ENCODE results near the gene TUBB4A. TPM values are rescaled to one million over a fixed set of nuclear protein-coding genes. Genes with fewer than 3 reads are reported as not detected.

TUBB4A gene
- total and polyA plus RNA-seq, 4 donors: 0.05 to 2.1 (median 0.18) TPM

DNA sequence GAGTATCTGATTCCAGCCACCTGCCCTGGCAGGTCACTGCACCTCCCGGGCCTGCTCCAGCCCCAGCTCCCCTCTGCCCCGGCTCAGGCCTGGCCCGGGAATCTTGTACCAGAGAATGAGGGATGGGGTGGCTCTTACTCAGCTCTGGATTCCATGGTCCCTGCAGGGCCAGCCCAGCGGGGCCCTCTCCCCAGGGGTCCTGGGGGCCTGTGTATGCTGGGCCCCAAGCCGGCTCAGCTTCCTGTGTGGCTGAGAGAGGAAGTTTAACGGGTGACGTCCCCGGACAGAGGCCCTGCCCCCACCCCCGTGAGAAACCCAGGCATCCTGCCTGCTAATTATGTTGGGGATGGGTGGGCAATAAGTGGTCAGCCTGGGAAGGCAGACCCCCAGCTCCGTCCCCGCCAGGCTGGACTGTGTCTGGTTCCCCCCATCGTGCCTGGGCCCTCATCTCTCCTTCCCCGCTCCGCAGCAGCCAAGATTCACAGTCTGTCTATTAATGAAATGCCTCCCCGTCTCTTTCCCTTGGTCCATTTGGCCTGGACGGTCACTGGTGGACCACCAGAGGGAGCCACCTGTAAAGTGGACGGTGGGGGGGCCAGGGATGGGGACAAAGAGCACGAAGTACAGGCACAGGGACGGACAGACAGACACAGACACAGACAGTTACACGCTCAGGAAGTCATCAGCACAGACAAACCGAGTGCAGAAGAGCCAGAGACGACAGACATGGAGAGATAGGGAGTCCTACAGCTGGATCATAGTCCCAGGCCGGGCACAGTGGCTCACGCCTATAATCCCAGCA is 20.4 kb downstream of the TUBB4A start, which contains the start of gene DENND1C:
Gene DENND1C (minus strand): TSS at position 247 of the 802 bp plus-strand sequence. CDS start 92 bp downstream, at position 155.
- H3K27ac ChIP-seq (ENCODE audit: low read depth in 1 of 2, low read length in 1 of 2): peak within 1 kb of the TSS in 1 of 2 donors; percentile 64
- H3K9me3 ChIP-seq (ENCODE audit: control insufficient read depth in 4 of 4, insufficient read depth in 3 of 4, low read length in 3 of 4): peaks cover 0 to 2% (median 0%) of the 10 kb centered on the region in 4 donors
- no peaks in the 10 kb centered on the region for H3K36me3 ChIP-seq (ENCODE audit: control insufficient read depth in 4 of 4, insufficient read depth in 4 of 4, low read length in 4 of 4)
- no peak for DNase-seq
- ATAC-seq (ENCODE audit: insufficient read depth, low FRiP score): peak; percentile 53
- TF ChIP-seq, protein P1, sequence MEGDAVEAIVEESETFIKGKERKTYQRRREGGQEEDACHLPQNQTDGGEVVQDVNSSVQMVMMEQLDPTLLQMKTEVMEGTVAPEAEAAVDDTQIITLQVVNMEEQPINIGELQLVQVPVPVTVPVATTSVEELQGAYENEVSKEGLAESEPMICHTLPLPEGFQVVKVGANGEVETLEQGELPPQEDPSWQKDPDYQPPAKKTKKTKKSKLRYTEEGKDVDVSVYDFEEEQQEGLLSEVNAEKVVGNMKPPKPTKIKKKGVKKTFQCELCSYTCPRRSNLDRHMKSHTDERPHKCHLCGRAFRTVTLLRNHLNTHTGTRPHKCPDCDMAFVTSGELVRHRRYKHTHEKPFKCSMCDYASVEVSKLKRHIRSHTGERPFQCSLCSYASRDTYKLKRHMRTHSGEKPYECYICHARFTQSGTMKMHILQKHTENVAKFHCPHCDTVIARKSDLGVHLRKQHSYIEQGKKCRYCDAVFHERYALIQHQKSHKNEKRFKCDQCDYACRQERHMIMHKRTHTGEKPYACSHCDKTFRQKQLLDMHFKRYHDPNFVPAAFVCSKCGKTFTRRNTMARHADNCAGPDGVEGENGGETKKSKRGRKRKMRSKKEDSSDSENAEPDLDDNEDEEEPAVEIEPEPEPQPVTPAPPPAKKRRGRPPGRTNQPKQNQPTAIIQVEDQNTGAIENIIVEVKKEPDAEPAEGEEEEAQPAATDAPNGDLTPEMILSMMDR (IDR thresholded peaks at IDR 0.05; ENCODE audit: control extremely low read depth, extremely low read depth): no peak
- H3K4me1 ChIP-seq (ENCODE audit: control insufficient read depth in 5 of 5, insufficient read depth in 5 of 5, low read length in 5 of 5): peaks cover 0 to 1% (median 0%) of the 10 kb centered on the region in 5 donors
- H3K4me3 ChIP-seq: no peak within 1 kb of the TSS
- WGBS, 2 donors: 22 to 29% methylated on average over 24 of the region's 24 CpGs
- H3K9ac ChIP-seq (ENCODE audit: insufficient read depth in 1 of 2, low read length in 2 of 2): no peak within 1 kb of the TSS
- peaks cover 0 to 3% (median 0%) of the 10 kb centered on the region in 3 donors for H3K27me3 ChIP-seq (ENCODE audit: control insufficient read depth in 3 of 3, insufficient read depth in 3 of 3, low read length in 2 of 3)

GRCh38 chr19:6480848-6481415 is 21.2 kb downstream of the TUBB4A start:
- no peaks in the 10 kb centered on the region for H3K36me3 ChIP-seq (ENCODE audit: control insufficient read depth in 4 of 4, insufficient read depth in 4 of 4, low read length in 4 of 4)
- no peak for DNase-seq
- no peak for ATAC-seq (ENCODE audit: insufficient read depth, low FRiP score)
- 56 to 67% methylated on average over 10 of the region's 10 CpGs for WGBS, 2 donors
- peaks cover 0 to 2% (median 0%) of the 10 kb centered on the region in 4 donors for H3K9me3 ChIP-seq (ENCODE audit: control insufficient read depth in 4 of 4, insufficient read depth in 3 of 4, low read length in 3 of 4)
- H3K9ac ChIP-seq (ENCODE audit: insufficient read depth in 1 of 2, low read length in 2 of 2): no peak overlapping the region
- H3K27ac ChIP-seq (ENCODE audit: low read depth in 1 of 2, low read length in 1 of 2): no peak overlapping the region
- TF ChIP-seq, protein P1 (IDR thresholded peaks at IDR 0.05; ENCODE audit: control extremely low read depth, extremely low read depth): no peak
- H3K4me1 ChIP-seq (ENCODE audit: control insufficient read depth in 5 of 5, insufficient read depth in 5 of 5, low read length in 5 of 5): peaks cover 0 to 5% (median 0%) of the 10 kb centered on the region in 5 donors
- peaks cover 0 to 4% (median 3%) of the 10 kb centered on the region in 3 donors for H3K27me3 ChIP-seq (ENCODE audit: control insufficient read depth in 3 of 3, insufficient read depth in 3 of 3, low read length in 2 of 3)
- H3K4me3 ChIP-seq: no peak overlapping the region

GRCh38 chr19:6479836-6480398 is 22.2 kb downstream of the TUBB4A start:
- Histone ChIP-seq H3K27ac (ENCODE audit: low read depth in 1 of 2, low read length in 1 of 2) (no peak overlapping the region), H3K9me3 (ENCODE audit: control insufficient read depth in 4 of 4, insufficient read depth in 3 of 4, low read length in 3 of 4) (peaks cover 0 to 2% (median 0%) of the 10 kb centered on the region in 4 donors), H3K9ac (ENCODE audit: insufficient read depth in 1 of 2, low read length in 2 of 2) (no peak overlapping the region), H3K36me3 (ENCODE audit: control insufficient read depth in 4 of 4, insufficient read depth in 4 of 4, low read length in 4 of 4) (no peaks in the 10 kb centered on the region), H3K4me3 (no peak overlapping the region), H3K27me3 (ENCODE audit: control insufficient read depth in 3 of 3, insufficient read depth in 3 of 3, low read length in 2 of 3) (peaks cover 0 to 11% (median 7%) of the 10 kb centered on the region in 3 donors), H3K4me1 (ENCODE audit: control insufficient read depth in 5 of 5, insufficient read depth in 5 of 5, low read length in 5 of 5) (peaks cover 0 to 8% (median 0%) of the 10 kb centered on the region in 5 donors)
- DNase-seq: no peak
- no peak for ATAC-seq (ENCODE audit: insufficient read depth, low FRiP score)
- 63 to 68% methylated on average over 7 of the region's 7 CpGs for WGBS, 2 donors
- TF ChIP-seq, protein P1 (IDR thresholded peaks at IDR 0.05; ENCODE audit: control extremely low read depth, extremely low read depth): no peak
